ENCODE results near the gene BCAP31.

- TF ChIP-seq CTCF (IDR thresholded peaks at IDR 0.05) = no peak
- TF ChIP-seq POLR2A (IDR thresholded peaks at IDR 0.05) = no peak
- TF ChIP-seq POLR2AphosphoS5 (IDR thresholded peaks at IDR 0.05) = no peak
Measured at GRCh38 chrX:153762626-153763173, 38.5 kb upstream of the BCAP31 start.

Data from sigmoid colon (tissue), 4 donors.